SK-N-SH (cell line): Measurements from ENCODE around the gene EPB41L1. TPM values are rescaled to one million over a fixed set of nuclear protein-coding genes. Genes with fewer than 3 reads are reported as not detected.

Experiments used
- CTCF ChIA-PET: fragments of 300-600, 350-600 bp; formaldehyde crosslinking; extraction: SDS; loops from one replicate; lab custom pipeline; 2021; lab: Yijun Ruan, JAX
- POLR2A ChIA-PET: fragments of 350-600 bp; sonication (Branson Sonifier 250); formaldehyde crosslinking; extraction: SDS; loops from one replicate; lab custom pipeline; 2020; ENCODE audit warnings: antibody characterized with exemption, inconsistent platforms; lab: Yijun Ruan, JAX
- DNase-seq: peaks from one replicate; pipeline ENCODE4 v3.0.0; 2012
- H2AFZ ChIP-seq: fragments of 200-600 bp; sonication (generic); 2 replicates; pipeline ENCODE4 v1.8.1; 2016; ENCODE audit warnings: antibody characterized with exemption, mild to moderate bottlenecking, low read depth
- H3F3A ChIP-seq: fragments of 200-600 bp; sonication (generic); replicated peaks from 2 replicates; pipeline ENCODE3; 2016; ENCODE audit warnings: antibody characterized with exemption, mild to moderate bottlenecking; ENCODE audit not compliant: insufficient read depth
- H3K27ac ChIP-seq, 2 experiments: fragments of 200-500 bp in 1 of 2; fragments of 200-600 bp in 1 of 2; sonication (Bioruptor generic) in 1 of 2; sonication (generic), shearing (Covaris generic) in 1 of 2; 2 replicates each; pipeline versions ENCODE4 v1.5.1 to v1.6.1; 2014 to 2016; ENCODE audit warnings: low read depth in 2 of 2, inconsistent platforms in 1 of 2, low read length in 1 of 2, mild to moderate bottlenecking in 1 of 2, mixed read lengths in 1 of 2
- H3K27me3 ChIP-seq: fragments of 200-600 bp; sonication (generic), shearing (Covaris generic); 2 replicates; pipeline ENCODE4 v1.6.1; 2016; ENCODE audit warnings: mixed run types; ENCODE audit not compliant: insufficient read depth
- H3K36me3 ChIP-seq, 2 experiments: fragments of 200-500 bp in 1 of 2; fragments of 200-600 bp in 1 of 2; sonication (Bioruptor generic) in 1 of 2; sonication (generic) in 1 of 2; replicated peaks in 1 of 2; 2 replicates each; pipeline versions ENCODE3 to v1.5.1; 2014 to 2016; ENCODE audit warnings: low read length in 1 of 2, mild to moderate bottlenecking in 1 of 2; ENCODE audit not compliant: insufficient read depth in 2 of 2, control insufficient read depth in 1 of 2
- H3K4me1 ChIP-seq, 2 experiments: fragments of 200-500 bp in 1 of 2; fragments of 200-600 bp in 1 of 2; sonication (Bioruptor generic) in 1 of 2; sonication (generic), shearing (Covaris generic) in 1 of 2; 2 replicates each; pipeline versions ENCODE4 v1.5.1 to v1.6.1; 2014 to 2016; ENCODE audit warnings: low read depth in 1 of 2, low read length in 1 of 2, mixed run types in 1 of 2; ENCODE audit not compliant: insufficient read depth in 2 of 2, control insufficient read depth in 1 of 2
- H3K4me2 ChIP-seq: fragments of 200-600 bp; sonication (generic), shearing (Covaris generic); 2 replicates; pipeline ENCODE4 v1.6.1; 2017; ENCODE audit warnings: mixed run types
- H3K4me3 ChIP-seq, 2 experiments: fragments of 200-500 bp in 1 of 2; fragments of 200-600 bp in 1 of 2; sonication (Bioruptor generic) in 1 of 2; sonication (generic), shearing (Covaris generic) in 1 of 2; 2 replicates each; pipeline versions ENCODE4 v1.5.1 to v1.8.1; 2014 to 2016; ENCODE audit warnings: low read depth in 2 of 2, inconsistent platforms in 1 of 2, low read length in 1 of 2, mild to moderate bottlenecking in 1 of 2, mixed read lengths in 1 of 2, moderate library complexity in 1 of 2
- H3K79me2 ChIP-seq: fragments of 200-600 bp; sonication (generic); 2 replicates; pipeline ENCODE4 v1.8.1; 2017; ENCODE audit warnings: mild to moderate bottlenecking; ENCODE audit not compliant: insufficient read depth
- H3K9ac ChIP-seq: fragments of 200-600 bp; sonication (generic); 2 replicates; pipeline ENCODE4 v1.6.1; 2017; ENCODE audit warnings: mixed run types
- H3K9me2 ChIP-seq: fragments of 200-600 bp; sonication (generic); 2 replicates; pipeline ENCODE4 v1.6.1; 2017; ENCODE audit warnings: mixed run types
- H3K9me3 ChIP-seq: fragments of 200-600 bp; sonication (generic); 2 replicates; pipeline ENCODE4 v1.6.1; 2017; ENCODE audit warnings: mixed run types, mild to moderate bottlenecking, moderate library complexity
- H4K20me1 ChIP-seq: fragments of 200-600 bp; sonication (generic); 2 replicates; pipeline ENCODE4 v1.6.1; 2017; ENCODE audit warnings: mild to moderate bottlenecking, mixed run types; ENCODE audit not compliant: insufficient read depth
- CHD2 ChIP-seq: fragments of 150-350 bp; IDR thresholded peaks from 2 replicates; pipeline ENCODE4 v1.6.1; 2018; ENCODE audit warnings: low read length; ENCODE audit not compliant: partially characterized antibody
- EZH2phosphoT487 ChIP-seq: fragments of 200-600 bp; sonication (generic); IDR thresholded peaks from 2 replicates; pipeline ENCODE4 v1.6.1; 2017; ENCODE audit warnings: low read depth, mixed run types, mild to moderate bottlenecking, antibody characterized with exemption, moderate library complexity, borderline replicate concordance
- FOSL2 ChIP-seq: IDR thresholded peaks from 2 replicates; pipeline ENCODE4 v1.4.0; 2012; ENCODE audit warnings: low read depth, mild to moderate bottlenecking, moderate library complexity, borderline replicate concordance
- GABPA ChIP-seq: IDR thresholded peaks from 2 replicates; pipeline ENCODE4 v1.4.0; 2012; ENCODE audit warnings: low read depth, mild to moderate bottlenecking
- GATA2 ChIP-seq: sonication (generic); formaldehyde crosslinking; IDR thresholded peaks from 2 replicates; pipeline ENCODE4 v1.5.0; 2020; ENCODE audit warnings: mild to moderate bottlenecking, missing genetic modification reagents
- MAX ChIP-seq: IDR thresholded peaks from 2 replicates; pipeline ENCODE4 v1.4.0; 2012; ENCODE audit warnings: low read depth
- MEF2A ChIP-seq: IDR thresholded peaks from 2 replicates; pipeline ENCODE4 v1.4.0; 2012; ENCODE audit warnings: low read depth, borderline replicate concordance
- MXI1 ChIP-seq: IDR thresholded peaks from 2 replicates; pipeline ENCODE4 v1.6.1; 2012; ENCODE audit warnings: mild to moderate bottlenecking, low read depth, low read length, improper control_type of control experiment
- NRF1 ChIP-seq: IDR thresholded peaks from 2 replicates; pipeline ENCODE4 v1.6.1; 2012; ENCODE audit warnings: low read depth, mild to moderate bottlenecking, low read length
- PBX3 ChIP-seq: IDR thresholded peaks from 2 replicates; pipeline ENCODE4; 2012
- RAD21 ChIP-seq: IDR thresholded peaks from 2 replicates; pipeline ENCODE4 v1.6.1; 2012; ENCODE audit warnings: mild to moderate bottlenecking, low read length
- RCOR1 ChIP-seq: fragments of 150-350 bp; IDR thresholded peaks from 2 replicates; pipeline ENCODE4 v1.6.1; 2017; ENCODE audit warnings: antibody characterized with exemption, low read length
- REST ChIP-seq: IDR thresholded peaks from 2 replicates; pipeline ENCODE4 v1.6.1; 2012; ENCODE audit warnings: mild to moderate bottlenecking, low read depth, low read length, moderate library complexity
- RXRA ChIP-seq: IDR thresholded peaks from 2 replicates; pipeline ENCODE4 v1.4.0; 2012; ENCODE audit warnings: low read depth, mild to moderate bottlenecking, borderline replicate concordance
- TAF1 ChIP-seq: IDR thresholded peaks from 2 replicates; pipeline ENCODE4 v1.6.1; 2012; ENCODE audit warnings: low read depth, mild to moderate bottlenecking, low read length, moderate library complexity, borderline replicate concordance
- TEAD4 ChIP-seq: IDR thresholded peaks from 2 replicates; pipeline ENCODE4 v1.4.0; 2012; ENCODE audit warnings: mild to moderate bottlenecking, borderline replicate concordance; ENCODE audit not compliant: insufficient read depth
- USF2 ChIP-seq: fragments of 150-350 bp; IDR thresholded peaks from 2 replicates; pipeline ENCODE4 v1.6.1; 2017; ENCODE audit warnings: antibody characterized with exemption, low read length, low read depth, borderline replicate concordance
- YY1 ChIP-seq: IDR thresholded peaks from 2 replicates; pipeline ENCODE4 v1.4.0; 2012; ENCODE audit warnings: low read depth, mild to moderate bottlenecking
- WGBS: methylation state at CpG from one replicate; pipeline ENCODE4 v1.1.6; 2017; ENCODE audit warnings: low lambda C conversion rate; 5-methylcytosine and 5-hydroxymethylcytosine counted together
- polyA plus RNA-seq, 3 experiments: library from polyadenylated mRNA; depleted of rRNA; stranded (reverse); fragments of >200 nt; gene quantifications; 2 replicates each; pipeline ENCODE4 v1.2.3, GENCODE V29; 2012

Gene EPB41L1
- polyA plus RNA-seq, 1 of the 3 experiments (the other 2 are of a cell fraction), result 26.1 TPM

- Histone ChIP-seq H3K4me1 (peaks cover 8 to 21% of the 10 kb centered on the region in 2 experiments; a peak in 3 of 4 replicates), H3K9me2 (no peaks in the 10 kb centered on the region), H3K27me3 (no peaks in the 10 kb centered on the region), H4K20me1 (0 out of 2 replicates have a peak, but pooled peaks cover 4% of the 10 kb centered on the region), H3K36me3 (peaks cover 0 to 9% of the 10 kb centered on the region in 2 experiments), H3F3A (peaks cover 4% of the 10 kb centered on the region), H2AFZ (no peak overlapping the region), H3K27ac (no peak overlapping the region), H3K4me2 (no peak overlapping the region), H3K4me3 (no peak overlapping the region), H3K79me2 (no peaks in the 10 kb centered on the region; the same call in 1 of the 2 replicates), H3K9me3 (no peaks in the 10 kb centered on the region), H3K9ac (no peak overlapping the region)
- POLR2A ChIA-PET, result no interaction called here
- WGBS, result 75% methylated on average over 7 of the region's 11 CpGs
- CTCF ChIA-PET, result interaction anchor here (1.9 to 3.0 kb wide), 3 partner anchors 26 to 266 kb away, joined by 6 to 10 read pairs (median 7); no protein-coding TSS in a partner anchor
- DNase-seq, result peak; percentile 60
- no peak for TF ChIP-seq PBX3
- no peak for TF ChIP-seq MEF2A
- no peak for TF ChIP-seq RAD21
- TF ChIP-seq USF2, result no peak
- TF ChIP-seq RCOR1, result no peak
- no peak for TF ChIP-seq REST
- no peak for TF ChIP-seq EZH2phosphoT487
- TF ChIP-seq YY1, result no peak
- no peak for TF ChIP-seq CHD2
- TF ChIP-seq GABPA, result no peak
- no peak for TF ChIP-seq FOSL2
- no peak for TF ChIP-seq TEAD4
- no peak for TF ChIP-seq NRF1
- TF ChIP-seq MAX, result no peak
- no peak for TF ChIP-seq TAF1
- TF ChIP-seq RXRA, result no peak
- TF ChIP-seq MXI1, result no peak
- no peak for TF ChIP-seq GATA2 (CRISPR knock-in tag)
These were observed 19.0 kb downstream of the EPB41L1 start for GRCh38 chr20:36173451-36173933.
